Measurements from ENCODE around the gene LRP1B. TPM values are rescaled to one million over a fixed set of nuclear protein-coding genes. Genes with fewer than 3 reads are reported as not detected.

The LRP1B gene
- total and polyA plus RNA-seq, 2 of the 8 experiments (the other 6 are each of a cell fraction or from before 2014, with no cell fraction given): 0.03 TPM; not detected in 1

GRCh38 chr2:141968433-141968832 is 162.4 kb downstream of the LRP1B start:
- no peak overlapping the region for H3K9ac ChIP-seq (replicated peaks in 1 of 4; ENCODE audit: extremely low read depth in 1 of 4, low read depth in 3 of 4, low read length in 3 of 4)
- H3K79me1 ChIP-seq (ENCODE audit: low read depth, low read length): no peaks in the 10 kb centered on the region
- no peak overlapping the region for H3K23ac ChIP-seq (ENCODE audit: insufficient read length)
- no peak overlapping the region for H2BK15ac ChIP-seq (ENCODE audit: low read length)
- no peak overlapping the region for H3K4me2 ChIP-seq (ENCODE audit: insufficient read depth in 1 of 2, low read depth in 2 of 2, low read length in 2 of 2)
- no peak overlapping the region for H2BK20ac ChIP-seq (ENCODE audit: low read length)
- H3K23me2 ChIP-seq (ENCODE audit: low read depth, low read length): no peaks in the 10 kb centered on the region
- no peaks in the 10 kb centered on the region for H4K20me1 ChIP-seq (replicated peaks in 1 of 2; ENCODE audit: control insufficient read depth in 1 of 2, insufficient read depth in 2 of 2, low read length in 2 of 2)
- no peak overlapping the region for H3K27ac ChIP-seq (ENCODE audit: low read depth, low read length)
- no peak overlapping the region for H2AFZ ChIP-seq (ENCODE audit: low read length)
- no peaks in the 10 kb centered on the region for H3K79me2 ChIP-seq (ENCODE audit: control insufficient read depth in 1 of 2, insufficient read depth in 2 of 2, low read length in 2 of 2)
- H3K4me3 ChIP-seq (ENCODE audit: extremely low read depth in 1 of 4, insufficient read depth in 2 of 4, low read depth in 3 of 4, low read length in 4 of 4): no peak overlapping the region
- H3K4me1 ChIP-seq (replicated peaks in 1 of 4; ENCODE audit: control insufficient read depth in 3 of 4, insufficient read depth in 4 of 4, low read length in 3 of 4): no peaks in the 10 kb centered on the region
- H3K14ac ChIP-seq (ENCODE audit: insufficient read length): no peak overlapping the region
- H2BK12ac ChIP-seq (ENCODE audit: low read depth, low read length): no peak overlapping the region
- no peaks in the 10 kb centered on the region for H3K36me3 ChIP-seq (ENCODE audit: control insufficient read depth in 2 of 4, insufficient read depth in 4 of 4, low read length in 3 of 4)
- no peak overlapping the region for H4K5ac ChIP-seq (ENCODE audit: insufficient read length, low read depth, low read length)
- CTCF ChIA-PET (ENCODE audit: partially characterized antibody): interaction anchor here (0.6 kb wide), 1 partner anchor 227 kb away, joined by 3 read pairs; no protein-coding TSS in a partner anchor
- H2AK5ac ChIP-seq (ENCODE audit: low read depth, low read length): no peak overlapping the region
- H3K56ac ChIP-seq (replicated peaks; ENCODE audit: insufficient read length, low read depth, low read length): no peak overlapping the region
- no peak overlapping the region for H2BK120ac ChIP-seq (replicated peaks; ENCODE audit: low read depth, low read length)
- H4K8ac ChIP-seq (ENCODE audit: extremely low read depth, insufficient read depth, low read length): no peak overlapping the region
- WGBS, 2 experiments (ENCODE audit: extremely low coverage in 1 of 2, insufficient coverage in 1 of 2, insufficient read length in 1 of 2, insufficient replicate concordance in 2 of 2, low coverage in 1 of 2, low lambda C conversion rate in 2 of 2, missing lambda C conversion rate in 1 of 2): 90% methylated on average over 2 of the region's 2 CpGs; no CpG with 5 or more reads in 1 of the 2 experiments
- H3K18ac ChIP-seq (ENCODE audit: extremely low read depth, low read length): no peak overlapping the region
- FAIRE-seq: no peak
- H2BK5ac ChIP-seq (ENCODE audit: low read depth, low read length): no peak overlapping the region
- H4K91ac ChIP-seq (replicated peaks; ENCODE audit: insufficient read length, low read length): no peak overlapping the region
- H3K4ac ChIP-seq (replicated peaks; ENCODE audit: insufficient read length, low read depth, low read length): no peak overlapping the region
- POLR2A ChIA-PET (ENCODE audit: partially characterized antibody): no interaction called here
- DNase-seq (ENCODE audit: low read depth in 1 of 2, low spot score in 2 of 2): no peak
- no peaks in the 10 kb centered on the region for H3K9me3 ChIP-seq (ENCODE audit: insufficient read depth in 2 of 2, low read depth in 1 of 2, low read length in 1 of 2)
- no peaks in the 10 kb centered on the region for H3K27me3 ChIP-seq (replicated peaks in 1 of 4; ENCODE audit: control insufficient read depth in 3 of 4, extremely low read depth in 1 of 4, insufficient read depth in 3 of 4, low read length in 3 of 4)
- no peak for TF ChIP-seq FOSL1 (IDR thresholded peaks at IDR 0.05; ENCODE audit: insufficient read depth, low read depth, low read length)
- no peak for TF ChIP-seq SAP30 (IDR thresholded peaks at IDR 0.05; ENCODE audit: insufficient read depth, insufficient replicate concordance, low read length)
- no peak for TF ChIP-seq SP1 (IDR thresholded peaks at IDR 0.05; ENCODE audit: low read depth, low read length)
- TF ChIP-seq JUN (IDR thresholded peaks at IDR 0.05; ENCODE audit: low read depth, low read length): no peak
- no peak for TF ChIP-seq NRF1 (IDR thresholded peaks at IDR 0.05; ENCODE audit: low read depth, low read length)
- no peak for TF ChIP-seq EGR1 (IDR thresholded peaks at IDR 0.05; ENCODE audit: borderline replicate concordance, low read depth, low read length)
- no peak for TF ChIP-seq CREB1 (IDR thresholded peaks at IDR 0.05)
- TF ChIP-seq SIX5 (IDR thresholded peaks at IDR 0.05; ENCODE audit: low read depth, low read length): no peak
- TF ChIP-seq GABPA (IDR thresholded peaks at IDR 0.05; ENCODE audit: borderline replicate concordance, insufficient read depth, low read length): no peak
- TF ChIP-seq CBX5 (IDR thresholded peaks at IDR 0.05; ENCODE audit: low read depth, low read length): no peak
- no peak for TF ChIP-seq RXRA (IDR thresholded peaks at IDR 0.05; ENCODE audit: insufficient read depth, low read depth, low read length)
- no peak for TF ChIP-seq POLR2A (IDR thresholded peaks at IDR 0.05; ENCODE audit: control extremely low read depth in 1 of 2, low read depth in 2 of 2, low read length in 2 of 2)
- TF ChIP-seq TEAD4 (IDR thresholded peaks at IDR 0.05; ENCODE audit: low read depth, low read length): no peak
- TF ChIP-seq ATF3 (IDR thresholded peaks at IDR 0.05; ENCODE audit: insufficient read depth, low read depth, low read length): no peak
- no peak for TF ChIP-seq RAD21 (IDR thresholded peaks at IDR 0.05 in 1 of 2, conservative IDR thresholded peaks at IDR 0.05 in 1 of 2; ENCODE audit: low read depth in 2 of 2, low read length in 2 of 2)

All from H1 (cell line).